GM12872 (cell line): Measurements from ENCODE around the gene ART4.

ENCODE experiments used
- CTCF ChIP-seq: IDR thresholded peaks from 3 replicates; pipeline ENCODE4 v1.5.1; 2011; ENCODE audit warnings: low read depth, mild to moderate bottlenecking, low read length, moderate library complexity; ENCODE audit not compliant: insufficient read depth

The ART4 gene

GRCh38 chr12:14850929-14851663 lies 7.8 kb upstream of the ART4 start:
- no peak for TF ChIP-seq CTCF

- no peak for TF ChIP-seq CTCF
Observed at GRCh38 chr12:14849661-14850060, 6.3 kb upstream of the ART4 start.

- TF ChIP-seq CTCF: no peak
Observed at GRCh38 chr12:14846876-14847580, 3.7 kb upstream of the ART4 start.

- TF ChIP-seq CTCF: no peak
Observed at GRCh38 chr12:14846042-14846587, 2.8 kb upstream of the ART4 start.

- peak; percentile 55; the same call in 2 of the 3 replicates for TF ChIP-seq CTCF
Observed at GRCh38 chr12:14845350-14845750, 2.0 kb upstream of the ART4 start.

- no peak for TF ChIP-seq CTCF
Observed at GRCh38 chr12:14844401-14844800, 1.1 kb upstream of the ART4 start.

GRCh38 chr12:14842315-14842714 lies 1.0 kb downstream of the ART4 start:
- TF ChIP-seq CTCF: no peak
